HG03378 (cell line): ENCODE results near the gene LRRN4.
"Not testable (repeated sequence)": the region's sequence is repeated elsewhere in the genome, so short reads cannot be mapped to it uniquely, and the experiment has no call there.

Experiments used
- ATAC-seq: cut with Tn5 transposase; IDR thresholded peaks from one replicate; pipeline ENCODE4 v1.9.1; 2021; ENCODE audit warnings: mild to moderate bottlenecking, moderate library complexity; ENCODE audit not compliant: unreplicated experiment

The LRRN4 gene

DNA sequence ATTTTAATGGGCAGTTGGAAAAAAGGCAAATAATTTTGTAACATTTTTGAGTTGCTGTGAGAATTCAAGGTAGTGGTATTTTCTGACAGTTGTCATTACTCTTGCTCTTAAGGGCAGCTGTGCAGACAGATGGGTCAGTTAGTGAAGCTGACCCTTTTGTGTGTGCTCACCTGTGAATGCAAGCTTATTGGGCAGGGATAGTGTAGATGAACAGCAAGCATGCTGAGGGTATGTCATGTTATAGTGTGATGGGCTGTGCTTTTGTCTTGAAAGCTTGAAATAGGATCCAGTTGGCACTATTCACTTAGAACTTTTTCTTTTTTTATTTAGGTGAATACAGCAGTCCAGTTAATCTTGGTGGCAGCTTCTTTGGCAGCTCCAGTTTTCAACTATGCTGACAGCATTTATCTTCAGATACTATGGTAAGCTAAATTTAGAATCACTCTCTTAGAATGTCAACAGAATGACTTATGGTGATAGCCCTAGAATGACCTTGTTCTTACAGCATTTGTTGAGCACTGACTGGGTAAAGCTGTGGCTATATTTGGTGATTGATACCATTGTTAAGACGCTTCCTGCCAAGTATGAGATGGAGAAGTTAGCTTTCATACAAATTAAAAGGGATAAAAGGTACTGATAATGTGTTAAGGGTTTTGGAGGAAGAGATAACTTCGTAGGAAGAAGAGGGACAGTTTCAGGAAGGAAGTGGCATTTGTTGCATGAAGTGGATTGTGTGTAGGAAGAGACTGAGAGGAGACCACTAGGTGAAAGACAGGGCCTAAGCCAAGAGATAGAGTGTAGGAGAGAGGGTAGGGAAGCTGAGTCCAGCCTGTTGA, 19.5 kb downstream of the LRRN4 start:
- ATAC-seq, result no peak

DNA sequence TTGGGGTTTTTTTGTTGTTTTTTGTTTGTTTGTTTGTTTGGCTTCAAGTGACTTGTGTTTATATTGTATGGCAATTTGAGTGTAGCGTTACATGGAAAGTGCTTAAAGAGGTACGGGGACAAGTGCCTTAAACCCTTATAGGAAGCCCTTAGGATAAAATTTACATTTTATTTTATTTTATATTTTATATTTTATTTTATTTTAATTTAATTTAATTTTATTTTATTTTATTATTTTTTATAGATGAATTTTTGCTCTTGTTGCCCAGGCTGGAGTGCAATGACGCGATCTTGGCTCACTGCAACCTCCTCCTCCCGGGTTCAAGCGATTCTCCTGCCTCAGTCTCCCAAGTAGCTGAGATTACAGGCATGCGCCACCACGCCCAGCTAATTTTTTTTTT, 21.0 kb downstream of the LRRN4 start:
- ATAC-seq, result not testable (repeated sequence)

DNA sequence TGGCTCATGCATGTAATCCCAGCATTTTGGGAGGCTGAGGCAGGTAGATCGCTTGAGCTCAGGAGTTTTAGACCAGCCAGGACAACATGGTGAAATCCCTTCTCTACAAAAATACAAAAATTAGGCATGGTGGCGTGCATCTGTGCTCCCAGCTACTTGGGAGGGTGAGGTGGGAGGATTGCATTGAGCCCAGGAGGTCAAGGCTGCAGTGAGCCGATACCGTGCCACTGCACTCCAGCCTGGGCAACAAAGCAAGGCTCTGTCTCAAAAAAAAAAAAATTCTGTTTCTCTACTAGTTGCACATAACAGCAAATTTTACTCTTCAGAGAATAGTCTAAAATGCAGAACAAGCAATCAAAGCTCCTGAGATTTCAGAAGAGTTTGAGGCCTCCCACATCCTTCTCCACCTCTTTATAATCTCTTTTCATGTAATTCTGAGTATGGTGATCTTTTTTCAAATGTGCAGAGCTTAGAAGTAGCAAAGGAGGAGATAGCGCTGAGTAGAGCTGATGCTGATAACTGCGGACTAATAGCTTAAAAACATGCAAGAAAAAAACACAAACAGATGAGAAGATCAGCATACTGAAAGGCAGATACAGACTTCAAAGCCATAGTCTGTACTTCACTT, 23.3 kb downstream of the LRRN4 start:
- no peak for ATAC-seq

DNA sequence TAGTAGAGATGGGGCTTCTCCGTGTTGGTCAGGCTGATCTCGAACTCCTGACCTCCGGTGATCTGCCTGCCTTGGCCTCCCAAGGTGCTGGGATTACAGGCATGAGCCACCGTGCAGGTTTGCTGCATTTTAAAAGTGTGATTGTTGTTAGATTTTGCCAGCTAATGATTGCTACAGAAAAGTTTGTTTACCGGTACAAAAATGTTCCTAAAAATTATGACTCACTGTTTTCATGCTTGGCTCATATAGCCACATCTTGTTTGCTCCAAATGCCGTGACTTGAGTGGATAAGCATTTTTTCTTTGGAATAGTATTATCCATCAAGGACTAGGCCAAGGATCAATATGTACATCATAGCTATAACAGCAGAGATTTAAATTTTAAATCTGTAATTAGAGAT, 24.3 kb downstream of the LRRN4 start:
- ATAC-seq, result no peak

- no peak for ATAC-seq
Observed at GRCh38 chr20:6028818-6029217, 25.0 kb downstream of the LRRN4 start.

GRCh38 chr20:6026051-6026450, 27.8 kb downstream of the LRRN4 start:
- no peak for ATAC-seq

DNA sequence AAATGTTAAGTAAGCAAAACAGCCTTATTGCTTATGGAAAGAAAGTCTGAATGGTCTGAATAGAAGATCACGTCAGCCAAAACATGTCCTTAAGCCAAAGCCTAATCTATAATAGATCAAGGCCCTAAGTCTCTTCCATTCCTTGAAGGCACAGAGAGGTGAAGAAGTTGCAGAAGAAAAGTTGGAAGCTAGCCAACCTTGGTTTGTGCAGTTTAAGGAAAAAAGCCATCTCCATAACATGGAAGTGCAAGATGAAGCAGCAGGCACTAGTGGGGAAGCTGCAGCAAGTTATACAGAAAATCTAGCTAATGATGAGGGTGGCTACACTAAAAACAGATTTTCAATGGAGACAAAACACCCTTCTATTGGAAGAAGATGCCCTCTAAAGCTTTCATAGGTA, 29.1 kb downstream of the LRRN4 start:
- ATAC-seq, result no peak

- ATAC-seq, result no peak
Observed at GRCh38 chr20:6017880-6018279, 36.0 kb downstream of the LRRN4 start.

DNA sequence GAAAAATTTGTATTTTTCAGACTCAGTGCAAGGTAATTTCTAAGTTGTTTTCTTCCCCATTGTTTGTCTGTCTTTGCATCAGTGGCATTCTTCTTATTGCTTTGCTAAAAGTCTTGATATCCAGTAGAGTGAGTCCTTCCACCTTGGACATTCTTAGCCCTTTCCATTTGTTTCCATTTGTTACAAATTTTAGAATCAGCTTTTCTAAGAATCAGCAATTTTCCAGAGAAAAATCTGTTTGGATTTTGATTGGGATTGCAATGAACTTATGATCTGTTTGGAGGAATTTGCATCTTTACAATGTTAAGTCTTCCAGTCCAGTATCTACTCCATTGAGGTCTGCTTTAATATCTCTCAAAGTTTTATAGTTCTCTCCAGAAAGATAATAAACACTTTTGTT, 36.4 kb downstream of the LRRN4 start:
- ATAC-seq, result no peak

DNA sequence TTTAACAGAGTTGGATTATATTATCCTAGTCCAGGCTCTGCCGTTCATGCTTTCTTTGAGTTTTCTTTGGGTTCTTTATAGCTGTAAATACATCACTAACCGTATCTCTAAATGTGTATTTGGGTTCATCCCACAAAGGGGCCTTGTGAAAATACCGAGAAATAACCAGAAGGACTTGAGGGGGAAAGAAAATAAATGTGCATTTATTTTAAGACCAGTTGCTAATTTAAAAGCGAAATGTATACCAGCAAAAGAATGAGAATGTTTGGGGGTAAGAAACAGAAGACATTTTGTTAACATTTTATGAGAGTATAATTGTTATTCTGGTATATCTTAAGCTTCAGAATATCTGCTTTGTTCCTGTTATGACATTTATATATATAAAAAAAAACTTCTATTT, 38.9 kb downstream of the LRRN4 start:
- ATAC-seq, result no peak

GRCh38 chr20:6014017-6014416, 39.8 kb downstream of the LRRN4 start:
- no peak for ATAC-seq

DNA sequence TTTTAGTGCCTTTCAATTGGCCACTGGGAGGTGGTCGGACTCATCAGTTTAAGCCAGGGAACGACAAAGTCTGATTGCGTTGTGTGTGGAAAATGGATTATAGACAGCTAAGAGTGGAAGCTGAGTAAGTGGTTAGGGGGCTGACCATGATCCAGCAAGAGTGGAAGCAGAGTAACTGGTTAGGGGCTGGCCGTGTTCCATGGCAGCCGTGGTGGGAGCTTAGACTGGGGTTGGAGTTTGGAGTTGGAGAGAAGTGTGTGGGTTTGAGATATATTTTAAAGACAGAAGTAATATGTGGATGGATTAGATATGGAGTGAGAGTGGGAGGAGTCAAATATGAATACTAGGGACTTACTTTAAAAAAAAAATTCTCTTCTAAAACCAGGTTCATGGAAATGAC, 41.7 kb downstream of the LRRN4 start:
- ATAC-seq, result no peak

DNA sequence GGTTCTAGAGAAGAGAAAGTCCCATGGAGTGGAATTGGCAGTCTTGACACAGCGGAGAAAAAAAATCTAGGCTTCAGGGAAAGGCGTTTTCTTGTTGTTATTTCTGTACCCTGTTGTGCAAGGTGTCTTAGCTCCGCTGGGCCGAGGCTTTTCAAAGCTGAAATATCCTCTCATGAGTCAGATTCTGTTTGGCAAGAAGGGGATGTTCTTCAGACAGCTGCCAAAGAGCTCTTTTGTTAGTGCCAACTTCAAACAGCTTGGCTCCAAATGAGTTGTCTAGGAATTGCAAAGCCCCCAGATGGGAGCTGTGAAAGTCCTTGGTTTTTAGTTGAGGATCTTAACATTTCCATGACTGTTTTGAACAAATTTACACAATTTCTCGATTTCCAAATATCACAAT, 45.6 kb downstream of the LRRN4 start:
- ATAC-seq, result no peak

- no peak for ATAC-seq
Observed at GRCh38 chr20:6007529-6008103, 46.2 kb downstream of the LRRN4 start.

GRCh38 chr20:6007094-6007528, 46.7 kb downstream of the LRRN4 start:
- no peak for ATAC-seq

DNA sequence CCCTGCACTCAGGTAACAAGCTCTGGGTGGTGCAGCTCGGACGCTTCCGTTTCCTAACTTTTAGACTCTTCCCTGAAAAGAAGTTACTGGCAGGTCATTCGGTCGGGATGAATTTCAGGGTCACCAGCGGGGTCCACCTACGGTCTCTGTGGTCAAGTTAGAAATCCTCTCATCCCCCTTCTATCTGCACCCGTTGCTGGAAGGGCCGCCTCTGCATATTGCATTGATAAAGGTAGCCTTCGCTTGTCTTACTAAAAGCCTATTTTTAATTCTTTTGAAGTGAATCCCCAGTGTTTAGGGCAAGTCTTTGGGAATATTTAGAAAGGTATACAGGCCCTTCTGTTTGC, 47.3 kb downstream of the LRRN4 start:
- ATAC-seq, result no peak

- no peak for ATAC-seq
Observed at GRCh38 chr20:6000871-6001270, 53.0 kb downstream of the LRRN4 start.

GRCh38 chr20:5999783-6000182, 54.1 kb downstream of the LRRN4 start:
- ATAC-seq, result no peak

DNA sequence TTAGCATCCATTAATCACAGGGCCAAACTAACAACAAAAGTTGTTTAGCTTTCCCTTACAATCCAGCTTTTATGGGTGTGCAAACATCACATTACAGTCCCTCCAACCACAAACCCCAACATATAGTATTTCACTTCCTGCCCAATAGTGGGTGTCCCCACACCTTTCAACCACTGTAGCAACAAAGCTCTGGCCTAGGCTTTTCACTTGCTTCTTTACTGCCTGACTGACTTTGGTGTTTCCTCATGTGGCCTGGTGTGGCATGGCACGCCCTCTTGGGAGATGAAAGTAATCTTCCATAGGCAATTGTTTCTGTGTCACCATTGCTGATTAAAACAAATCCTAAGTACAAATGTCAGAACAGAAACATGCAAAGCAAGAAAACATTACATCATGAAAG, 57.1 kb downstream of the LRRN4 start:
- peak; percentile 94 for ATAC-seq

DNA sequence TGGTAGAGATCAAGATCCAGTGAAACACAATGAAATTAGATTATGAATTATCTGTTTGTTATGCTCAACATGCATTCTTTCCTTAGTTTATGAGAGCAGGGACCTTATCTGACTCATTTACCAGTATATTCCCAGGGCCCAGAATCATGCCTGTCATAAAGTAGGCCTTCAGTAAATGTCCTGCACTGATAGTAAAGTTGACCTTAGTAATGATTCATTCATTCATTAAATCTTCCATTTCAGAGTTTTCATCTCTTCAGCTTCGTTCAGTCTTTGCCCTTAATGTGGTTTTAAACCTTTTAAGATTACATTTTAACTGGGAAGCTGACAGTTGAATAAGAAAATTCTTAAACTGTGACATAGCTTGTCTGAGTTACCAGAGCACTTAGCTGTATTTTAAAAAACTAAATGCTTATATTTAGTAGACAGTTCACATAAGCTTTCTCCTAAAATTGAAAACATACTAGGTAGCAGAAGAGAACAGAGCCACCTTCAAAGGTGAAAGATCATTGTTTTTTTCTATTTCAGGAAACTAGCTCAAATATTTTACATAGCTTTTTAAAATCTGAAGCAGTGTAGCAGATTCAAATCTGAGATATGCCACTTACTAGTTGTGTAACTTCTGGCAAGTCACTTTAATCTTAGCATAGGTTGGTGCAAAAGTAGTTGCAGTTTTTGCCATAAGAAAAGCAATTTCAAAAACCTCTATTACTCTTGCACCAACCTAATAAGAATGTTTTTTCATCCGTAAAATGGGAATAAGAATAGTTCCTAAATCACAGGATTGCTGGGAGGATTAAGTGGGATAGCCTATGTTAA, 62.0 kb downstream of the LRRN4 start:
- ATAC-seq, result no peak

- no peak for ATAC-seq
Observed at GRCh38 chr20:5990946-5991345, 62.9 kb downstream of the LRRN4 start.
